GM06990 (cell line): ENCODE data around the gene TEAD3.

ENCODE experiments used
- DNase-seq: peaks from one replicate; pipeline ENCODE4 v3.0.0-alpha.2; 2011; ENCODE audit not compliant: insufficient read length; ENCODE audit errors: extremely low read depth
- H3K27me3 ChIP-seq: replicated peaks from 2 replicates; pipeline ENCODE4 v1.6.0; 2011; ENCODE audit warnings: low read length; ENCODE audit not compliant: control insufficient read depth, insufficient read depth
- H3K36me3 ChIP-seq: 2 replicates; pipeline ENCODE4 v1.5.1; 2011; ENCODE audit warnings: low read length; ENCODE audit not compliant: control insufficient read depth, insufficient read depth
- H3K4me3 ChIP-seq: replicated peaks from 2 replicates; pipeline ENCODE4 v1.5.1; 2011; ENCODE audit warnings: low read depth, mild to moderate bottlenecking, control low read depth, low read length
- TF ChIP-seq, protein P1 (sequence below): IDR thresholded peaks from 2 replicates; pipeline ENCODE4 v1.5.1; 2011; ENCODE audit warnings: low read length, control low read depth, mild to moderate bottlenecking, inconsistent platforms; ENCODE audit not compliant: insufficient read depth, poor library complexity, severe bottlenecking

Gene TEAD3

DNA sequence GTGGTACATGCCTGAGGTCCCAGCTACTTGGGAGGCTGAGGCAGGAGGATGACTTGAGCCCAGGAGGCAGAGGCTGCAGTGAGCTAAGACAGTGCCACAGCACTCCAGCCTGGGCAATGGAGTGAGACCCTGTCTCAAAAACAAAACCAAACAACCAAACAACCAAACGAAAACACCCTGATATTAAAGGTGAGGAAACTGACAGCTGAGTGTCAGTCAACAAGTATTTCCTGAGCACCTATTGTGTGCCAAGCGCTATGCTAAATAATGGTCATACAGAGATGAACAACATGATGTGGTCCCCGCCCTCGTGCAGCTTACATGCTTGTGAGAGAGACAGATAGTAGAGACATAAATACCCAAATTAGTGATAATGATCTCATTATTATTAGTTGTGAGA lies 17.7 kb upstream of the TEAD3 start:
- no peak for DNase-seq
- no peaks in the 10 kb centered on the region for H3K36me3 ChIP-seq
- no peaks in the 10 kb centered on the region; the same call in none of the 2 replicates for H3K27me3 ChIP-seq
- TF ChIP-seq, protein P1, sequence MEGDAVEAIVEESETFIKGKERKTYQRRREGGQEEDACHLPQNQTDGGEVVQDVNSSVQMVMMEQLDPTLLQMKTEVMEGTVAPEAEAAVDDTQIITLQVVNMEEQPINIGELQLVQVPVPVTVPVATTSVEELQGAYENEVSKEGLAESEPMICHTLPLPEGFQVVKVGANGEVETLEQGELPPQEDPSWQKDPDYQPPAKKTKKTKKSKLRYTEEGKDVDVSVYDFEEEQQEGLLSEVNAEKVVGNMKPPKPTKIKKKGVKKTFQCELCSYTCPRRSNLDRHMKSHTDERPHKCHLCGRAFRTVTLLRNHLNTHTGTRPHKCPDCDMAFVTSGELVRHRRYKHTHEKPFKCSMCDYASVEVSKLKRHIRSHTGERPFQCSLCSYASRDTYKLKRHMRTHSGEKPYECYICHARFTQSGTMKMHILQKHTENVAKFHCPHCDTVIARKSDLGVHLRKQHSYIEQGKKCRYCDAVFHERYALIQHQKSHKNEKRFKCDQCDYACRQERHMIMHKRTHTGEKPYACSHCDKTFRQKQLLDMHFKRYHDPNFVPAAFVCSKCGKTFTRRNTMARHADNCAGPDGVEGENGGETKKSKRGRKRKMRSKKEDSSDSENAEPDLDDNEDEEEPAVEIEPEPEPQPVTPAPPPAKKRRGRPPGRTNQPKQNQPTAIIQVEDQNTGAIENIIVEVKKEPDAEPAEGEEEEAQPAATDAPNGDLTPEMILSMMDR, result no peak
- no peak overlapping the region for H3K4me3 ChIP-seq

- no peak for DNase-seq
- no peak within 1 kb of the TSS for H3K4me3 ChIP-seq
- TF ChIP-seq, protein P1, result no peak
- no peaks in the 10 kb centered on the region; the same call in none of the 2 replicates for H3K27me3 ChIP-seq
- H3K36me3 ChIP-seq, result no peaks in the 10 kb centered on the region
Measured at GRCh38 chr6:35512740-35513139, 15.9 kb upstream of the TEAD3 start, which contains the start of gene TULP1. Gene TULP1, minus strand, starts transcription at chr6:35512896. Its CDS starts 38 bp downstream, at chr6:35512858.

DNA sequence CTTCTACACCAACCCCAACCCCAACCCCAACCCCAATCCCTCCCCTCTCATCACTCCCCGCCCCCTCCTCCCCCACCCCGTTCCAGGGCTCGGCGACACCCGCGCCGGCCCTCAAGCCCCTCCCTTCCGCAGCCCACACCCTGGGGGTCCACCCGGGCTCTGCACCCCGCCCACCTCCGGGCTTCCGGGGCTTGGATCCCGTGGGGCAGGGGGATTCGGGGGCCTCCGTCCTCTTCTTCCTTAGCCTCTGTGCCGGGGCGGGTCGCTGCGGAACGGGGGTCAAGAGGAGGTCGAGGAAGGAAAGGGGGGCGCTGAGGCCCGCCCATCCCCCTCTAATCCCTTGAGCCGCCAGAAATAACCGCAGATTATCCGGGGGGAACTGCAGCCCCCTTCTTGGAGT lies 15.1 kb upstream of the TEAD3 start:
- no peaks in the 10 kb centered on the region for H3K36me3 ChIP-seq
- H3K4me3 ChIP-seq, result no peak overlapping the region
- TF ChIP-seq, protein P1, result no peak
- DNase-seq, result no peak
- no peaks in the 10 kb centered on the region; the same call in none of the 2 replicates for H3K27me3 ChIP-seq

- no peaks in the 10 kb centered on the region; the same call in none of the 2 replicates for H3K27me3 ChIP-seq
- TF ChIP-seq, protein P1, result no peak
- no peak overlapping the region for H3K4me3 ChIP-seq
- no peak for DNase-seq
- no peaks in the 10 kb centered on the region for H3K36me3 ChIP-seq
Measured at GRCh38 chr6:35511562-35511941, 14.7 kb upstream of the TEAD3 start.

- no peaks in the 10 kb centered on the region for H3K36me3 ChIP-seq
- no peak for DNase-seq
- H3K4me3 ChIP-seq, result no peak overlapping the region
- TF ChIP-seq, protein P1, result no peak
- no peaks in the 10 kb centered on the region; the same call in none of the 2 replicates for H3K27me3 ChIP-seq
Measured at GRCh38 chr6:35510916-35511561, 14.2 kb upstream of the TEAD3 start.
